ENCODE results near the gene RARA. TPM values are rescaled to one million over a fixed set of nuclear protein-coding genes. Genes with fewer than 3 reads are reported as not detected.
A peak's percentile ranks its signal among the peaks of the same experiment; 100 is the strongest.

Gene RARA
- total RNA-seq, 1 experiment from 2014 or later = 10.6 TPM

DNA sequence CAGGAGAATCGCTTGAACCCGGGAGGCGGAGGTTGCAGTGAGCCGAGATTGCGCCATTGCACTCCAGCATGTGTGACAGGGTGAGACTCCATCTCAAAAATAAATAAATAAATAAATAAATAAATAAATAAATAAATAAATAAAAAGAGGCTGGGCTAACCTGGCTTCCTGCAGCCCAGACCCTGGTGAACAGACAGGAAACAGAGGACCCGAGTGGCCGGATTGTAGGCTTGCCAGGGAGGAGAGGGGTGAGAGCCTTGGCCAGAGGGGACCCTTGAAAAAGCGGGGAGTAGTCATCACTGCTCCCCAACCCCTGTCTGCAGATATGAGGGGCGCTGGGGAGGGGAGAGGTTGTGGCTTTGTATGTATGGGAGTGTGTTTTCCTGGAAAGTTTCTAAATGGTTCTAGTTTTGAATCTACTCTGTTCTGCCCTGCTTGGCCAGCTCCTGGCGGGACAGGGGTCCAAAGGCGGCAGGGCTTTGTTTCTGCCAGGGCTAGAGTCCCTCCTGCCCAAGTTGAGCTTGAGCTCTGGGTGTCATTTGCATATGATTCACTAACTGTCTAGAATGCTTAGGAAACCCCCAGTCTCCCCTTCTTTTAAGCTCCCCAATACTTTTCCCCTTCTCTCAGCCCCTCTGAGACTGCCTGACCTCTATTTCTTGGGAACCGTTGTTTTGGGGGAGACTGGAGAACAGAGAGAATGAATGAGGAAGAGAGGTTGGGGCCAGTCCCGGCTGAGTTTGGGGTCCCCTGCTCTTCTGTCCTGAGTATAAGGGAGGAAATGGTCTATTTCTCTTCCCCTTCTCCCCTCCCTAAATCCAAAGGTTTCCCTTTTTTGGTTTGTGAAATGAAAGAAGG lies 16.4 kb downstream of the RARA start:
- no peak for DNase-seq (ENCODE audit: extremely low read depth, low read depth)

DNA sequence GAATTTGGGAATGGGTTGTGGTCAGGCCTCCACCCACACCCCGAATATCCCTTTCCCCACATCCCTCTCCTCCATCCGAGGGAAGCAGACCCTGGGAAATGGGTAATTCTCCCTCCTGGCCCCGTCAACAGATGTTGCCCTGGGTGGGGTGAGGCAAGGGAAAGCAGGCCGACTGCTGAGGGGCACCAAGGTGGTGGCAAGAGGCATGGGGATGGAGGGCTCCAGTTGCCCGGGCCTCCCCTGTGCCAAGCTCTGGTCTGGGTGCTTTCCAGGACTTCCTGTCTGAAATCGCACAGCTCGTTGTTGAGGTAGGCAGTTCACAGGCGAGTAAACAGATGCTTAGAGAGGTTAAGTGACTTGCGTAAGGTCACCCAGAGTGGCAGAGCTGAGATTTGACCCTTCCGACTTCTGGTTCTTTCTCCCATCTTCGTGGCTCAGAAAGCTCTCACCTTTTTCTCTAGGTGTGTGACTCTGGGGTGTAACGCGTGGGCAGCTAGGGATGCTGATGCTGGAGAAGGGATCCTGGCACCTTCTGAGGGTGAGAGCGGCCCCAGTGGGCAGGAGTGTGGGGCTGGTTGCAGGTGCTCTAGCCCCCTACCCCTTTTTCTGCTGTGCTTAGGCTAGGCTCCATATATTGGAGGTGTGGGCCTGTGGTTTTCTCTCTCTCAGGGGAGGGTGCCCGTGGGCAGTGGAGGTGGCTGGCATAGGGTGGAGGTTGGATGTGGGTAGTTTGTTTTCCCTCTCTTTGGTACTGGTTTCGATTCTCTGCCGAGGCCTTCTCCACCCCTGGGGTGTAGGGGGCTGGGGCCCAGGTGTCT lies 17.2 kb downstream of the RARA start:
- no peak for DNase-seq (ENCODE audit: extremely low read depth, low read depth)

- DNase-seq (ENCODE audit: extremely low read depth, low read depth) = no peak
These were observed 17.8 kb downstream of the RARA start for GRCh38 chr17:40326832-40327199.

- DNase-seq (ENCODE audit: extremely low read depth, low read depth) = no peak
These were observed 18.3 kb downstream of the RARA start for GRCh38 chr17:40327244-40327729.

DNA sequence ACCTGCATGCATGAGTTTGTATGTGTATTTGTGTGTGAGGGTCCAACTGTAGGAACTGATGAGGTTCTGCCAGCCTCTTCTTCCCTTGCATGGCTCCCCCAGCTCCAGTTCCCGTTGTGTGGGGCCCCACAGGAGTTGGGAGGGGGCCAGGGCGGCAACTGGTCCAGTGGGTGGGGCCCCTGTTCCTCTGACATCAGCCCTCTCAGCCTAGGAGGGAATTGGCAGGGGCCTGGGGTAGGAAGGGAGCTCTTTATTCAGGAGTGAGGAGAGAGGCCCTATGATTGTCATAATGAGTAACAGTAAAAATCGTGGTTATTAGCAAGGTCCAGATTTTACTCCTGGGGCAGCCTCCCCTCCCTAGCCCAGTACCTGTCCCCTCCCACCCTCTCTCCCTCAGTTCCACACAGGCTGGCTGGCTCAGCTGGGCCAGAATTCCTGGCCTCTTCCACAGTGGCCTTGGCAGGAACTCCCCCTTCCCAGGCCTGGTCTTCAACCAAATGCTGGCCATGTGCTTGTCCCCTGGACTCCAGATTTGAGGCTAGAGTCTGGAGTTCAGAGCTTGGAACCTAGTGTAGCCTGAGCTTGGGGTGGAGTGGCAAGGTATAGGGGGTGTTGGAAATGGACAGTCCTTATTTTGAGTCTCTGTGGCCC lies 18.9 kb downstream of the RARA start:
- DNase-seq (ENCODE audit: extremely low read depth, low read depth) = no peak

DNA sequence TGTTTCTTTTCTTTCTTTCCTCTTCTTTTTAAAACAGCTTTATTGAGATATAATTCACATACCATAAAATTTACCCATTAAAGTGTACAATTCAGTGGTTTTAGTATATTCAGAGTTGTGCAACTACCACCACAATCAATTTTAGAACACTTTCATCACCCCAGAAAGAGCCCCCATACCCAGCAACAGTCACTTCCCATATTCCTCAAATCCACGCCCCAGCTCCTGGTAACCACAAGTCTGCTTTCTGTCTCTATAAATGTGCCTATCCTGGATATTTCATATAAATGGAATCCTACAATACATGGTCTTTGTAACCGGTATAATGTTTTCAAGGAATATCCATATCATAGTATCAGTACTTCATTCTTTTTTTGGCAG lies 19.4 kb downstream of the RARA start:
- DNase-seq (ENCODE audit: extremely low read depth, low read depth) = no peak

GRCh38 chr17:40329839-40330794 lies 21.1 kb downstream of the RARA start:
- DNase-seq (ENCODE audit: extremely low read depth, low read depth) = no peak

DNA sequence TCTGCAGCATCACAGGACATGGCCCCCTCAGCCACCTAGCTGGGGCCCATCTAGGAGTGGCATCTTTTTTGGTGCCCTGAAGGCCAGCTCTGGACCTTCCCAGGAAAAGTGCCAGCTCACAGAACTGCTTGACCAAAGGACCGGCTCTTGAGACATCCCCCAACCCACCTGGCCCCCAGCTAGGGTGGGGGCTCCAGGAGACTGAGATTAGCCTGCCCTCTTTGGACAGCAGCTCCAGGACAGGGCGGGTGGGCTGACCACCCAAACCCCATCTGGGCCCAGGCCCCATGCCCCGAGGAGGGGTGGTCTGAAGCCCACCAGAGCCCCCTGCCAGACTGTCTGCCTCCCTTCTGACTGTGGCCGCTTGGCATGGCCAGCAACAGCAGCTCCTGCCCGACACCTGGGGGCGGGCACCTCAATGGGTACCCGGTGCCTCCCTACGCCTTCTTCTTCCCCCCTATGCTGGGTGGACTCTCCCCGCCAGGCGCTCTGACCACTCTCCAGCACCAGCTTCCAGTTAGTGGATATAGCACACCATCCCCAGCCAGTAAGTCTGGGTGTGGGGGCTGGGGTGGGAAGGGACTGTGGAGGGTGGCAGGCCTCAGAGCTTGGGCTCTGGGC lies 22.0 kb downstream of the RARA start:
- DNase-seq (ENCODE audit: extremely low read depth, low read depth) = no peak

DNA sequence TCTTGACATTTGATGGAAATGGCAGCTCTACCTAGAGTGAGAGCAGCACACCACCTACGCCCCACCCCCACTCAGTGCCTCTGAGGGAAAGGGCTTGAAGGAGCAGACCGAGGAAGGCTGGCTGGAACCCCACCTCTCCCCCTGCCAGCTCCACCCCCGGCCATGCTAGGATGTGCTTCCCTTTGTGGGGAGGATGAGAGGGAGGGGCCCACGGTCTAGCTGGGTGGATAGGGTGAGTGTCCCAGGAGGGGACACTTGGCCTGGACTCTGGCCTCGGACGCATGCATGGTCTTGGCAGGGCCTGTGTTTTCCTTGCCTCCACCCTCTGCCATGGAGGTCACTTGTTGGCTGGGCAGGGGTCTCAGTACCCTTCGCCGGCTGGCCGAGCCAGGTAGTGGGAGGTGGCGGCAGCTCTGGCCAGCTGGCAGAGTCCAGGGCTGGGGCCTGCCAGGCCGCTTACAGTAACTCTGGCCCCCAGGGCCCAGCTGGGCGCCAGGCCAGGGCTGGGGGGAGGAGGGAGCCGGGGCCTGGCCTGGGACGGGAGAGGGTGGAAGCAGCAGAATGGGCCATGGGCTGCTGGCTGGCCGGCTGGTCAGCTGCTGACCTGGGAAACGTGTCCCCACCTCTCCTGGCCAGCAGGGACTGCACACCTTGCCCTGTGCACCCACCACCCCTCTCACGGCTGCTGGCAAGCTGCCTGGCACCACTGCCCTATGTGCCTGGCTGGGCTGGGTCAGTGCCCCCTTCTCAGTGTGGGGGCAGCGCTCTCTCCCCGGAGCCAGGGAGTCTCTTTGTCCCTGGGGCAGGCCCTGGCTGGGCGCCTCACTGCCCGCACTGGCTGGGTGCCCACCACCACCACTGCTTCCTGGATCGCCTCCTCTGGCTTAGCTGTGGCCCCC lies 23.0 kb downstream of the RARA start:
- DNase-seq (ENCODE audit: extremely low read depth, low read depth) = no peak

DNA sequence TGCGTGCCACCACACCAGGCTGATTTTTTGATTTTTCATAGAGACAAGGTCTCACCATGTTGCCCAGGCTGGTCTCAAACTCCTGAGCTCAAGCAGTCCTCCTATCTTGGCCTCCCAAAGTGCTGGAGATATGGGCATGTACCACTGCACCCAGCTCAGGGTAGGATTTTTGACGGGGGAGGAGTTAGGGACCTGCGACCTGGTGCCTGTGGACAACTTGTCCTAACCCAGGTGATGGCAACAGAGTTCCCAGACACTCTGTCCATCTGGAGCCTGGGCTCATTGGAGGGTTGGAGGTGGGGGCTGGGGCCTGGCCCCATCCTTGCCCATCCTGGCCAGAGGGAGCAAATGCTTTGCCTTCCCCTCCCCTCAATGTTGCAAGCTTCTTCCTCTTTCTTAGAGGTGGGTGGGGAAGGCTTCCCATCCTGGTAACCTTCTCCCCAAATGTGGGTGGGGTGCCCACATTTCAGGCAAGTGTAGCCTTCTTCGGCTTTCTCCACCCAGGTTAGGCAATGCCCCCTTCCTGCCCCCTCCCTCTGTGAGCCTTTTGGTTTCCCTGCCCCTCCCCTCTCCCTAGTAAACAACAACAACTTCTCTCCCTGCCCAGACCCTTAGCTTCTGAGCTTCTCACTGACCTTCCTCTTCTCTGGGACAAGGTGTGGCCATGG lies 24.9 kb downstream of the RARA start:
- no peak for DNase-seq (ENCODE audit: extremely low read depth, low read depth)

- DNase-seq (ENCODE audit: extremely low read depth, low read depth) = no peak
These were observed 26.6 kb downstream of the RARA start for GRCh38 chr17:40335620-40336019.

DNA sequence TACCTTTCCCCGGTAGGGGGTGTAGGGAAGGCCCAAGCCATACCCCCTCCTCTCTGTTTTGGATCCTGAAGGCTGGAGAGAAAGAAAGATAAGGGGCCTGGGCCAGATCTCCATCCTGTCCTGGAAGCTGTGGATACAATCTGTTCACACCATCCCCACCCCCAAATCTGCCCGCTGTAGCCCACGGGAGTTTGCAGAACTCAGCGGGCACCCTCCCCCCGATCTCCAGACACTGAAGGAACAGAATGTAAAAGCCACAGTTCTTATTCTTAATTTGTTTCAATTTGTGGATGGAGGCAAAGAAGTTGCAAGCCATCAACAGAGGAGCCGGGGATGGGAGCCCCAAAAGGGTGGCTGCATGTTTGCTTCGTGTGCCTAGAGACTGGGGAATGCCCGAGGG lies 28.4 kb downstream of the RARA start:
- no peak for DNase-seq (ENCODE audit: extremely low read depth, low read depth)

DNA sequence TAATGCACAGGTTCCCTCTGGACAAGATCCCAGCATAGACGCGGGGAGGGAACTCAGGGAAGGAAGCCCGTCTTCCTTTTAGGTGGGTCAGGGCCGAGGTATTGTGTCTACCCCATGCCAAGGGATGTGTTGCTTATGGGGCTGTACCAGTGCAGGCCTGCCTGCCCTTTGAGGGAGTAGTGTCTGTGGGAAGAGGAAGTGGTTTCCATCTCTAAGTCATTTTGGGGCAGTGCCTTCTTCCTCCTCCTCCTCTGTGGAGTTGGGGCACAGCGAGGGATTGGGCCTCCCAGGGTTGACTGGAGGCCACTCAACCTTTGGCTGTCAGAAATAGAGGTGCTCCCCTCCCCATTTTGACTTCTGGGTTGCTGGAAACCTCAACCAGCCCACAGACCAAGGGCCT lies 29.1 kb downstream of the RARA start:
- DNase-seq (ENCODE audit: extremely low read depth, low read depth) = no peak

DNA sequence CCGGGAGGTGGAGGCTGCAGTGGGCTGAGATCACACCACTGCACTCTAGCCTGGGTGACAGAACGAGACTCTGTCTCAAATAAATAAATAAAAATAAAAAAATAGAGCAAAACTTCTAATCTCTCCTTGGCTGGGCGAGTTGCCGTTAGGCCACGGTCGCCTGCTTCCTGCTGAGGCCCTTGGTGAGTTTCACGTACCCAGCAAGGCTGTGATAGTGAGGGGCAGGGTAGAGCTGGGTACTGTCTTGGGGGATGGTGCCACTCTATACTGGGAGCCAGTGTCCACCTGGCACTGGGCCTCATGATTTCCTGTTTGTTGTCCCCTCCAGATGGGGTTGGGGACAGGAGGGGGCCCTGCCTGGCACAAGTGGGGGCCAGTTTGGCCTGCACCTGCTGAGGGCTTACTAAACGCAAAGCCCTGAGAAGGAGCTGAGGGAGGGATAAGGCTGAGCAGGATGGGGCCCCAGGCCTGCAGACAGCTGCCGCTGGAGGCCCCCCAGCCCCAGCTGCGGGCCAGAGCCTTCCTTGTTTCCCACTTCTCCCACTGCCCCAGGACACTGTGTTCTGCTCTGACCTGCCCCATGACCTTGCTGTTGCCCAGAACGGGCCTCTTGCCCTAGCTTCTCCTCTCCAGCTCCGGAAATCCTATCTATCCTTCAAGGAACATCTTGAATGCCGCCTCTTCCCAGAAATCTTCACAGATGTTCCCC lies 30.1 kb downstream of the RARA start:
- no peak for DNase-seq (ENCODE audit: extremely low read depth, low read depth)

- DNase-seq (ENCODE audit: extremely low read depth, low read depth) = no peak
These were observed 31.3 kb downstream of the RARA start for GRCh38 chr17:40340327-40340726.

GRCh38 chr17:40340880-40341807 lies 32.2 kb downstream of the RARA start:
- peak; percentile 90 for DNase-seq (ENCODE audit: extremely low read depth, low read depth)

Measured in NCI-H460 (cell line).